Uterus (tissue), 4 donors: ENCODE results near the gene IQSEC3. TPM values are rescaled to one million over a fixed set of nuclear protein-coding genes. Genes with fewer than 3 reads are reported as not detected.

ENCODE experiments used
- DNase-seq, 2 donors: peaks; one replicate each; pipeline ENCODE4 v3.0.0-alpha.2; 2019 to 2020
- H3K27ac ChIP-seq, 2 donors: fragments of 200-600 bp; sonication (generic); 1 replicate in 1 of 2; 2 replicates in 1 of 2; pipeline ENCODE4 v1.5.1; 2016 to 2018
- H3K27me3 ChIP-seq, 2 donors: fragments of 200-600 bp; sonication (generic); one replicate each; pipeline ENCODE4 v1.5.1; 2018 to 2019; ENCODE audit warnings: control low read depth in 1 of 2
- H3K36me3 ChIP-seq, 2 donors: fragments of 200-600 bp; sonication (generic); one replicate each; pipeline ENCODE4 v1.5.1; 2019; ENCODE audit warnings: control low read depth in 1 of 2
- H3K4me1 ChIP-seq, 2 donors: fragments of 200-600 bp; sonication (generic); one replicate each; pipeline ENCODE4 v1.5.1; 2018 to 2019; ENCODE audit warnings: control low read depth in 1 of 2
- H3K4me3 ChIP-seq, 2 donors: fragments of 200-600 bp; sonication (generic); 1 replicate in 1 of 2; 2 replicates in 1 of 2; pipeline ENCODE4 v1.5.1; 2018 to 2019; ENCODE audit warnings: mild to moderate bottlenecking in 1 of 2
- H3K9me3 ChIP-seq, 2 donors: fragments of 200-600 bp; sonication (generic); one replicate each; pipeline ENCODE4 v1.5.1; 2019; ENCODE audit warnings: control low read depth in 1 of 2
- CTCF ChIP-seq, 4 experiments: fragments of 200-600 bp in 2 of 4; fragments of 450-650 bp in 2 of 4; sonication (generic) in 2 of 4; IDR thresholded peaks; one replicate each; pipeline ENCODE4 v1.5.1; 2016 to 2019; ENCODE audit warnings: antibody characterized with exemption in 4 of 4, mild to moderate bottlenecking in 2 of 4, moderate library complexity in 1 of 4
- POLR2A ChIP-seq, 2 donors: fragments of 450-650 bp; IDR thresholded peaks; one replicate each; pipeline ENCODE4 v1.6.1; 2016; ENCODE audit warnings: antibody characterized with exemption in 2 of 2, mild to moderate bottlenecking in 1 of 2, moderate library complexity in 1 of 2
- intact Hi-C: fragments of 100-400 bp; cut with DNase I; formaldehyde crosslinking; loops from one replicate; pipeline ENCODE4 v1.15.1; 2023; ENCODE audit warnings: low total_unique reads
- total RNA-seq, 4 donors: library from RNA; depleted of rRNA in 3 of 4; stranded (reverse); fragments of >200 nt in 3 of 4; gene quantifications; one replicate each; pipeline versions ENCODE4 v1.1.0 to v1.2.4, GENCODE V29; 2014 to 2023
- donor health status: DM: yes; HTN: yes; CAD: no.

Gene IQSEC3
- total RNA-seq, 4 donors from 2014 or later: under 0.01 to 2.9 (median 1.3) TPM

GRCh38 chr12:221736-222135, 155.2 kb downstream of the IQSEC3 start:
- Histone ChIP-seq H3K9me3 (no peaks in the 10 kb centered on the region), H3K4me1 (no peaks in the 10 kb centered on the region), H3K4me3 (no peak overlapping the region), H3K27ac (no peak overlapping the region), H3K36me3 (no peaks in the 10 kb centered on the region), H3K27me3 (no peaks in the 10 kb centered on the region)
- no peak for DNase-seq
- intact Hi-C loops: no loop called here
- no peak for TF ChIP-seq CTCF (IDR thresholded peaks at IDR 0.05)
- no peak for TF ChIP-seq POLR2A (IDR thresholded peaks at IDR 0.05)

DNA sequence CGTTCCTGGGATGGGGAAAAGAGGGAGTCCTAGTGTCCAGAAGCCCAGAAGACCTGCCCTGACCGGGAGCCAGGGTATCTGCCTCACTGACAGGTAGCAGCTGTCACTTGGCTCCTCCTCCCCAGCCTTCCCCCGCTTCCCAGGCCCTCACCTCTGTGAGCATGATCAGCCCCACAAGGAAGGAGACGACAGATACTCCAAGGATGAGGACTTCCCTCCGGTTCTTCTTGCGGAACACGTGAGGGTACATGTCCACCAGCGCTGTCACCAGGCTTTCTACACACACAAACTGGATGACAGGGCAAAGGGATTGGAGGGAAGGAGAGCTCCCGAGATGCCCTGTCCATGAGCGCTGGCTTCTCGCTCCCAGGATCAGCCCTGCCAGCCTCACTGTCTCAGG, 157.3 kb downstream of the IQSEC3 start:
- no peaks in the 10 kb centered on the region for H3K36me3 ChIP-seq
- H3K9me3 ChIP-seq: no peaks in the 10 kb centered on the region
- H3K4me3 ChIP-seq: no peak overlapping the region
- no peaks in the 10 kb centered on the region for H3K27me3 ChIP-seq
- intact Hi-C loops: no loop called here
- no peak for TF ChIP-seq POLR2A (IDR thresholded peaks at IDR 0.05)
- no peak for TF ChIP-seq CTCF (IDR thresholded peaks at IDR 0.05)
- DNase-seq: no peak
- H3K27ac ChIP-seq: no peak overlapping the region
- H3K4me1 ChIP-seq: no peaks in the 10 kb centered on the region

DNA sequence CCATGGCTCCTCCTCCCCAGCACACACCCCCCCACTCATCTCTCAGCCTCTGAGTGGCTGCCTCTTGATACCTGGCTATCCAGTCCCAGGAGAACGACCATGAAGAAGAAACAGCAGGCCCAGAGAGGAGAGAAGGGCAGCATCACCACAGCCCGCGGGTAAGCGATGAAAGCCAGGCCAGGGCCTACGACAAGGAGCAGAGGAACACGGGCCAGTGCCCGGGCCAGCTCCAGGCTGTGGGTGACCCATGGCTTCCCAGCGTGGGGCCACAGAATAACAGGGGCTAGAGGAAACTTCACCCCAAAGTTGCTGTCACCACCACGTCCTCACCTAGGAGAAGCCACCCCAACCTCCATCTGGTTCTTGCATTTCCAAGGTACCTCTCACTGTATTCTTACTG, 157.8 kb downstream of the IQSEC3 start:
- no peak overlapping the region for H3K27ac ChIP-seq
- H3K4me1 ChIP-seq: no peaks in the 10 kb centered on the region
- no peaks in the 10 kb centered on the region for H3K36me3 ChIP-seq
- intact Hi-C loops: no loop called here
- H3K4me3 ChIP-seq: no peak overlapping the region
- no peaks in the 10 kb centered on the region for H3K27me3 ChIP-seq
- TF ChIP-seq POLR2A (IDR thresholded peaks at IDR 0.05) (no peak), CTCF (IDR thresholded peaks at IDR 0.05) (no peak)
- H3K9me3 ChIP-seq: no peaks in the 10 kb centered on the region
- no peak for DNase-seq

- no peak overlapping the region for H3K4me3 ChIP-seq
- no peak overlapping the region for H3K27ac ChIP-seq
- TF ChIP-seq POLR2A (IDR thresholded peaks at IDR 0.05) (no peak), CTCF (IDR thresholded peaks at IDR 0.05) (no peak)
- no peaks in the 10 kb centered on the region for H3K4me1 ChIP-seq
- intact Hi-C loops: no loop called here
- H3K36me3 ChIP-seq: no peaks in the 10 kb centered on the region
- no peaks in the 10 kb centered on the region for H3K9me3 ChIP-seq
- H3K27me3 ChIP-seq: no peaks in the 10 kb centered on the region
- DNase-seq: no peak
Observed at GRCh38 chr12:225012-225411, 158.4 kb downstream of the IQSEC3 start.

DNA sequence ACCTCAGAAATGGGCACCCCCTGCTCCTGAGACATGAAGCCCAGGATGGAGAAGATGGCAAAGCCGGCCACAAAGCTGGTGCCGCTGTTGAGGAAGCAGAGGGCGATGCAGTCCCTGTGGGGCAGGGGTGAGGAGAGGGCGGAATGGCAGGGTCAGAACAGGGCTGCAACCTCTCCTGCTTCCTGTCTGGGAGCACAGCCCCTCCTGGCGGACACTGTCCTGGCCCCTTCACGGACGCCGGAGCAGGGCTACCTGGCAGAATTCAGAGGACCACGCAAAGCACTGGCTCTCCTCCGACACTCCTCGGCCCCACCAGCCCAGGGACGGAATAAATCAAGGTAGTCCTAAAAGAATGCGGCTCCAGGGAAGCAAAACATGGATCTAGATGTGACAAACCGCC, 159.8 kb downstream of the IQSEC3 start:
- Histone ChIP-seq H3K4me3 (no peak overlapping the region), H3K27ac (no peak overlapping the region), H3K4me1 (no peaks in the 10 kb centered on the region), H3K9me3 (no peaks in the 10 kb centered on the region), H3K27me3 (no peaks in the 10 kb centered on the region), H3K36me3 (no peaks in the 10 kb centered on the region)
- TF ChIP-seq CTCF (IDR thresholded peaks at IDR 0.05) (no peak), POLR2A (IDR thresholded peaks at IDR 0.05) (no peak)
- intact Hi-C loops: no loop called here
- DNase-seq: peak in 1 of 2 donors; percentile 8
